Esophagus squamous epithelium (tissue), 4 donors: ENCODE measurements around the gene PKD2L1.

ENCODE experiments used
- POLR2A ChIP-seq, 4 donors: fragments of 450-650 bp; IDR thresholded peaks; one replicate each; pipeline ENCODE4 v1.6.1; 2017; ENCODE audit warnings: antibody characterized with exemption in 4 of 4, mild to moderate bottlenecking in 4 of 4, moderate library complexity in 3 of 4
- TF ChIP-seq, protein P1 (sequence below), 6 experiments: fragments of 450-650 bp in 4 of 6; fragments of 200-600 bp in 2 of 6; sonication (generic) in 2 of 6; IDR thresholded peaks; one replicate each; pipeline ENCODE4 v1.5.1; 2016 to 2019; ENCODE audit warnings: antibody characterized with exemption in 6 of 6, mild to moderate bottlenecking in 4 of 6, moderate library complexity in 4 of 6

- TF ChIP-seq, protein P1, sequence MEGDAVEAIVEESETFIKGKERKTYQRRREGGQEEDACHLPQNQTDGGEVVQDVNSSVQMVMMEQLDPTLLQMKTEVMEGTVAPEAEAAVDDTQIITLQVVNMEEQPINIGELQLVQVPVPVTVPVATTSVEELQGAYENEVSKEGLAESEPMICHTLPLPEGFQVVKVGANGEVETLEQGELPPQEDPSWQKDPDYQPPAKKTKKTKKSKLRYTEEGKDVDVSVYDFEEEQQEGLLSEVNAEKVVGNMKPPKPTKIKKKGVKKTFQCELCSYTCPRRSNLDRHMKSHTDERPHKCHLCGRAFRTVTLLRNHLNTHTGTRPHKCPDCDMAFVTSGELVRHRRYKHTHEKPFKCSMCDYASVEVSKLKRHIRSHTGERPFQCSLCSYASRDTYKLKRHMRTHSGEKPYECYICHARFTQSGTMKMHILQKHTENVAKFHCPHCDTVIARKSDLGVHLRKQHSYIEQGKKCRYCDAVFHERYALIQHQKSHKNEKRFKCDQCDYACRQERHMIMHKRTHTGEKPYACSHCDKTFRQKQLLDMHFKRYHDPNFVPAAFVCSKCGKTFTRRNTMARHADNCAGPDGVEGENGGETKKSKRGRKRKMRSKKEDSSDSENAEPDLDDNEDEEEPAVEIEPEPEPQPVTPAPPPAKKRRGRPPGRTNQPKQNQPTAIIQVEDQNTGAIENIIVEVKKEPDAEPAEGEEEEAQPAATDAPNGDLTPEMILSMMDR (IDR thresholded peaks at IDR 0.05) = no peak
- TF ChIP-seq POLR2A (IDR thresholded peaks at IDR 0.05) = no peak
Measured at GRCh38 chr10:100362570-100363496, 32.8 kb upstream of the PKD2L1 start.
